ENCODE measurements around the gene COL1A1.

Gene COL1A1

GRCh38 chr17:50199803-50200456 is 1.5 kb downstream of the COL1A1 start:
- peak; percentile 95 for DNase-seq (ENCODE audit: low spot score)

GRCh38 chr17:50199211-50199802 is 2.1 kb downstream of the COL1A1 start:
- no peak for DNase-seq (ENCODE audit: low spot score)

- no peak for DNase-seq (ENCODE audit: low spot score)
Measured at GRCh38 chr17:50198026-50198669, 3.3 kb downstream of the COL1A1 start.

GRCh38 chr17:50196826-50197225 is 4.6 kb downstream of the COL1A1 start:
- no peak for DNase-seq (ENCODE audit: low spot score)

GRCh38 chr17:50196036-50196435 is 5.4 kb downstream of the COL1A1 start:
- no peak for DNase-seq (ENCODE audit: low spot score)

- DNase-seq (ENCODE audit: low spot score), result no peak
Measured at GRCh38 chr17:50194934-50195865, 6.2 kb downstream of the COL1A1 start.

GRCh38 chr17:50194140-50194933 is 7.1 kb downstream of the COL1A1 start:
- no peak for DNase-seq (ENCODE audit: low spot score)

GRCh38 chr17:50192618-50193291 is 8.7 kb downstream of the COL1A1 start:
- no peak for DNase-seq (ENCODE audit: low spot score)

- no peak for DNase-seq (ENCODE audit: low spot score)
Measured at GRCh38 chr17:50192144-50192617, 9.2 kb downstream of the COL1A1 start.

- no peak for DNase-seq (ENCODE audit: low spot score)
Measured at GRCh38 chr17:50191359-50192143, 9.9 kb downstream of the COL1A1 start.

GRCh38 chr17:50190603-50191358 is 10.7 kb downstream of the COL1A1 start:
- no peak for DNase-seq (ENCODE audit: low spot score)

GRCh38 chr17:50190293-50190602 is 11.2 kb downstream of the COL1A1 start:
- DNase-seq (ENCODE audit: low spot score), result no peak

GRCh38 chr17:50189550-50190292 is 11.7 kb downstream of the COL1A1 start:
- DNase-seq (ENCODE audit: low spot score), result no peak

GRCh38 chr17:50188921-50189549 is 12.4 kb downstream of the COL1A1 start:
- DNase-seq (ENCODE audit: low spot score), result no peak

GRCh38 chr17:50188531-50188920 is 12.9 kb downstream of the COL1A1 start:
- DNase-seq (ENCODE audit: low spot score), result no peak

GRCh38 chr17:50187751-50188530 is 13.5 kb downstream of the COL1A1 start:
- DNase-seq (ENCODE audit: low spot score), result no peak

GRCh38 chr17:50187394-50187725 is 14.1 kb downstream of the COL1A1 start:
- DNase-seq (ENCODE audit: low spot score), result no peak
